K562 (cell line): ENCODE measurements around the gene RBFOX2. TPM values are rescaled to one million over a fixed set of nuclear protein-coding genes. Genes with fewer than 3 reads are reported as not detected.

ENCODE experiments used
- ADNP ChIP-seq: fragments of 200-800 bp; sonication (Bioruptor generic); IDR thresholded peaks from 2 replicates; pipeline ENCODE4 v1.6.1; 2016; ENCODE audit warnings: missing genetic modification characterization, missing compliant biosample characterization
- ARNT ChIP-seq, 2 experiments: fragments of 450-650 bp; IDR thresholded peaks; 2 replicates each; pipeline ENCODE4 v1.6.1; 2016; ENCODE audit warnings: mild to moderate bottlenecking in 1 of 2
- CBX2 ChIP-seq: fragments of 200-600 bp; sonication (generic); IDR thresholded peaks from one replicate; pipeline ENCODE4 v1.6.1; 2012; ENCODE audit warnings: mild to moderate bottlenecking, low read length, inconsistent platforms; ENCODE audit not compliant: insufficient read depth, poor library complexity, severe bottlenecking
- CXXC5 ChIP-seq: fragments of 250-450 bp; sonication (Bioruptor Pico); IDR thresholded peaks from 2 replicates; pipeline ENCODE4 v1.8.0; 2022; ENCODE audit warnings: inconsistent platforms, mild to moderate bottlenecking, moderate library complexity
- E2F6 ChIP-seq, 2 experiments: IDR thresholded peaks; 2 replicates each; pipeline ENCODE4 v1.6.1; 2011; ENCODE audit warnings: borderline replicate concordance in 1 of 2, control low read depth in 1 of 2, low read depth in 1 of 2, low read length in 1 of 2, mild to moderate bottlenecking in 1 of 2, mixed read lengths in 1 of 2, moderate library complexity in 1 of 2; ENCODE audit not compliant: insufficient read depth in 1 of 2, insufficient read length in 1 of 2, poor library complexity in 1 of 2, severe bottlenecking in 1 of 2; ENCODE audit errors: extremely low read depth in 1 of 2
- FOXP1 ChIP-seq: sonication (generic); formaldehyde crosslinking; IDR thresholded peaks from 2 replicates; pipeline ENCODE4 v1.8.0; 2022; ENCODE audit warnings: mild to moderate bottlenecking, missing genetic modification reagents
- GTF2F1 ChIP-seq: IDR thresholded peaks from 2 replicates; pipeline ENCODE4 v1.6.1; 2011; ENCODE audit warnings: low read depth, low read length, improper control_type of control experiment
- HDAC6 ChIP-seq: IDR thresholded peaks from 2 replicates; pipeline ENCODE4 v1.6.1; 2012; ENCODE audit warnings: low read depth, mild to moderate bottlenecking, control low read depth, inconsistent platforms, low read length, moderate library complexity
- HIVEP1 ChIP-seq: fragments of 250-450 bp; sonication (Bioruptor Pico); IDR thresholded peaks from 2 replicates; pipeline ENCODE4 v1.4.0; 2020; ENCODE audit warnings: mild to moderate bottlenecking
- HOXB6 ChIP-seq: fragments of 250-450 bp; sonication (Bioruptor Pico); IDR thresholded peaks from 2 replicates; pipeline ENCODE4 v1.5.1; 2022; ENCODE audit warnings: mild to moderate bottlenecking, borderline replicate concordance
- MED1 ChIP-seq: sonication (generic); formaldehyde crosslinking; IDR thresholded peaks from 2 replicates; pipeline ENCODE4 v1.8.1; 2023; ENCODE audit warnings: missing genetic modification reagents, borderline replicate concordance
- SRSF9 ChIP-seq: fragments of 200-400 bp; formaldehyde crosslinking; IDR thresholded peaks from 2 replicates; pipeline ENCODE4 v1.6.1; 2017; ENCODE audit warnings: low read depth, low read length, borderline replicate concordance
- TCFL5 ChIP-seq: fragments of 250-450 bp; sonication (Bioruptor Pico); conservative IDR thresholded peaks from 2 replicates; pipeline ENCODE4 v1.6.1; 2021; ENCODE audit warnings: mild to moderate bottlenecking, moderate library complexity, matching md5 sums
- YBX1 ChIP-seq: fragments of 450-650 bp; IDR thresholded peaks from 2 replicates; pipeline ENCODE4 v1.7.1; 2016; ENCODE audit warnings: mild to moderate bottlenecking
- ZC3H4 ChIP-seq: sonication (generic); formaldehyde crosslinking; IDR thresholded peaks from 2 replicates; pipeline ENCODE4 v1.9.0; 2021; ENCODE audit warnings: missing genetic modification reagents, borderline replicate concordance
- ZNF165 ChIP-seq: fragments of 250-450 bp; sonication (Bioruptor Pico); IDR thresholded peaks from 2 replicates; pipeline ENCODE4 v1.4.0; 2020; ENCODE audit warnings: borderline replicate concordance
- ZNF232 ChIP-seq: sonication (generic); formaldehyde crosslinking; IDR thresholded peaks from 2 replicates; pipeline ENCODE4 v1.8.0; 2022; ENCODE audit warnings: mild to moderate bottlenecking, missing genetic modification reagents
- ZNF24 ChIP-seq: fragments of 450-650 bp; IDR thresholded peaks from 2 replicates; pipeline ENCODE4 v1.6.1; 2016
- ZNF318 ChIP-seq, 2 experiments: fragments of 450-650 bp; IDR thresholded peaks; 2 replicates each; pipeline ENCODE4 v1.6.1; 2016; ENCODE audit warnings: mild to moderate bottlenecking in 2 of 2, borderline replicate concordance in 1 of 2, low read depth in 1 of 2, moderate library complexity in 1 of 2
- polyA plus RNA-seq, 8 experiments: library from polyadenylated mRNA; depleted of rRNA in 4 of 8; stranded (reverse) in 5 of 8; unstranded in 3 of 8; fragments of >200 nt; fragmentation: Nextera tagmentation in 2 of 8; fragmentation: Illumina TruSeq in 1 of 8; extraction: Ambion mirVana in 2 of 8; extraction: Trizol in 1 of 8; gene quantifications; 2 replicates each; pipeline versions ENCODE4 v1.2.1 to v1.2.3, GENCODE V29; 2011 to 2014; ENCODE audit warnings: inconsistent platforms in 1 of 8, missing spikeins in 1 of 8
- total RNA-seq, 7 experiments: library from RNA; depleted of rRNA in 6 of 7; stranded (reverse); fragments of >200 nt in 6 of 7; fragmentation: Illumina TruSeq in 2 of 7; extraction: Trizol in 2 of 7; gene quantifications; 2 replicates each; pipeline versions ENCODE4 v1.2.1 to v1.2.3, GENCODE V29; 2011 to 2021; ENCODE audit warnings: low replicate concordance in 1 of 7

Gene RBFOX2
- total and polyA plus RNA-seq, 9 of the 15 experiments (the other 6 are each of a cell fraction or from before 2014, with no cell fraction given) = 5.8 to 24.8 (median 14.2) TPM

GRCh38 chr22:36065775-36066544 is 37.3 kb upstream of the RBFOX2 start (continued):
- TF ChIP-seq ZNF318 (IDR thresholded peaks at IDR 0.05; ENCODE audit: borderline replicate concordance in 1 of 2, low read depth in 1 of 2) (no peak), HDAC6 (no peak), HOXB6 (CRISPR knock-in tag) (no peak), ZNF24 (no peak), FOXP1 (CRISPR knock-in tag) (no peak), TCFL5 (CRISPR knock-in tag) (no peak), GTF2F1 (no peak), SRSF9 (no peak), CBX2 (no peak), ZC3H4 (CRISPR knock-in tag) (no peak), ZNF232 (CRISPR knock-in tag) (0 out of 2 replicates have a peak, but pooled peaks have one; percentile 74), YBX1 (no peak), ZNF165 (CRISPR knock-in tag) (no peak), ADNP (tag) (peak; percentile 67; the same call in 1 of the 2 replicates), E2F6 (IDR thresholded peaks at IDR 0.05; ENCODE audit: borderline replicate concordance in 1 of 2, extremely low read depth in 1 of 2, insufficient read depth in 1 of 2, insufficient read length in 1 of 2, low read depth in 1 of 2, low read length in 1 of 2, poor library complexity in 1 of 2, severe bottlenecking in 1 of 2) (peak; percentile 83 to 86), ARNT (IDR thresholded peaks at IDR 0.05) (no peak), HIVEP1 (no peak), MED1 (no peak), CXXC5 (peak; percentile 80)
